HTERT RPE-1 (cell line): ENCODE measurements around the gene C6orf89.
"Not testable (repeated sequence)": the region's sequence is repeated elsewhere in the genome, so short reads cannot be mapped to it uniquely, and the experiment has no call there.

Experiments
- in situ Hi-C: fragments of 300-500 bp; cut with MboI; formaldehyde crosslinking; loops from 4 replicates; pipeline ENCODE4 v1.14.3; 2020; ENCODE audit warnings: low sequenced_read_pairs

C6orf89 gene

GRCh38 chr6:36886950-36887618 is 1.3 kb downstream of the C6orf89 start:
- in situ Hi-C loops, result no loop called here

GRCh38 chr6:36888115-36888643 is 2.4 kb downstream of the C6orf89 start:
- in situ Hi-C loops, result no loop called here

- in situ Hi-C loops, result no loop called here
Observed at GRCh38 chr6:36888654-36889481, 3.1 kb downstream of the C6orf89 start.

GRCh38 chr6:36890112-36890663 is 4.4 kb downstream of the C6orf89 start:
- in situ Hi-C loops, result no loop called here

- in situ Hi-C loops, result not testable (repeated sequence)
Observed at GRCh38 chr6:36891153-36891552, 5.4 kb downstream of the C6orf89 start.

- in situ Hi-C loops, result no loop called here
Observed at GRCh38 chr6:36893976-36894932, 8.5 kb downstream of the C6orf89 start.

GRCh38 chr6:36897609-36898008 is 11.9 kb downstream of the C6orf89 start:
- in situ Hi-C loops, result no loop called here

- in situ Hi-C loops, result no loop called here
Observed at GRCh38 chr6:36904114-36904513, 18.4 kb downstream of the C6orf89 start.

- in situ Hi-C loops, result no loop called here
Observed at GRCh38 chr6:36904851-36905393, 19.2 kb downstream of the C6orf89 start.

GRCh38 chr6:36906539-36907325 is 21.0 kb downstream of the C6orf89 start:
- in situ Hi-C loops, result no loop called here

GRCh38 chr6:36907781-36908180 is 22.0 kb downstream of the C6orf89 start:
- in situ Hi-C loops, result no loop called here

GRCh38 chr6:36908747-36909146 is 23.0 kb downstream of the C6orf89 start:
- in situ Hi-C loops, result no loop called here

GRCh38 chr6:36912030-36912454 is 26.3 kb downstream of the C6orf89 start:
- in situ Hi-C loops, result no loop called here

- in situ Hi-C loops, result no loop called here
Observed at GRCh38 chr6:36912586-36912985, 26.8 kb downstream of the C6orf89 start.

- in situ Hi-C loops, result no loop called here
Observed at GRCh38 chr6:36913082-36913481, 27.3 kb downstream of the C6orf89 start.

- in situ Hi-C loops, result no loop called here
Observed at GRCh38 chr6:36914227-36914794, 28.6 kb downstream of the C6orf89 start.

GRCh38 chr6:36915599-36915998 is 29.8 kb downstream of the C6orf89 start:
- in situ Hi-C loops, result no loop called here

- in situ Hi-C loops, result no loop called here
Observed at GRCh38 chr6:36916126-36916525, 30.4 kb downstream of the C6orf89 start.

- in situ Hi-C loops, result no loop called here
Observed at GRCh38 chr6:36917541-36918193, 31.9 kb downstream of the C6orf89 start.
